HG02840 (cell line): ENCODE data around the gene SLC25A29.
"Not testable (repeated sequence)": the region's sequence is repeated elsewhere in the genome, so short reads cannot be mapped to it uniquely, and the experiment has no call there.

Source experiments
- ATAC-seq: cut with Tn5 transposase; IDR thresholded peaks from one replicate; pipeline ENCODE4 v1.9.1; 2021; ENCODE audit warnings: mild to moderate bottlenecking, moderate library complexity, moderate number of reproducible peaks; ENCODE audit not compliant: unreplicated experiment, low FRiP score

Gene SLC25A29

GRCh38 chr14:100294963-100295330 is 11.3 kb downstream of the SLC25A29 start:
- ATAC-seq: no peak

GRCh38 chr14:100294213-100294962 is 11.9 kb downstream of the SLC25A29 start:
- no peak for ATAC-seq

GRCh38 chr14:100293497-100294212 is 12.6 kb downstream of the SLC25A29 start:
- ATAC-seq: no peak

- ATAC-seq: no peak
These were observed 13.3 kb downstream of the SLC25A29 start for GRCh38 chr14:100292776-100293461.

GRCh38 chr14:100292301-100292775 is 13.9 kb downstream of the SLC25A29 start:
- no peak for ATAC-seq

GRCh38 chr14:100291305-100292075 is 14.8 kb downstream of the SLC25A29 start:
- ATAC-seq: no peak

- no peak for ATAC-seq
These were observed 15.5 kb downstream of the SLC25A29 start for GRCh38 chr14:100290607-100291304.

GRCh38 chr14:100289916-100290606 is 16.2 kb downstream of the SLC25A29 start:
- no peak for ATAC-seq

GRCh38 chr14:100288382-100289185 is 17.7 kb downstream of the SLC25A29 start:
- no peak for ATAC-seq

GRCh38 chr14:100287998-100288295 is 18.3 kb downstream of the SLC25A29 start:
- not testable (repeated sequence) for ATAC-seq

GRCh38 chr14:100287202-100287997 is 18.8 kb downstream of the SLC25A29 start:
- no peak for ATAC-seq

- no peak for ATAC-seq
These were observed 19.6 kb downstream of the SLC25A29 start for GRCh38 chr14:100286484-100287191.

- no peak for ATAC-seq
These were observed 20.3 kb downstream of the SLC25A29 start for GRCh38 chr14:100285913-100286400.

GRCh38 chr14:100285021-100285912 is 21.0 kb downstream of the SLC25A29 start:
- peak; percentile 82 for ATAC-seq

- no peak for ATAC-seq
These were observed 22.0 kb downstream of the SLC25A29 start for GRCh38 chr14:100283984-100284881.
